ENCODE measurements around the gene RNF10.
"Not testable (repeated sequence)": the region's sequence is repeated elsewhere in the genome, so short reads cannot be mapped to it uniquely, and the experiment has no call there.

- TF ChIP-seq, protein P1, sequence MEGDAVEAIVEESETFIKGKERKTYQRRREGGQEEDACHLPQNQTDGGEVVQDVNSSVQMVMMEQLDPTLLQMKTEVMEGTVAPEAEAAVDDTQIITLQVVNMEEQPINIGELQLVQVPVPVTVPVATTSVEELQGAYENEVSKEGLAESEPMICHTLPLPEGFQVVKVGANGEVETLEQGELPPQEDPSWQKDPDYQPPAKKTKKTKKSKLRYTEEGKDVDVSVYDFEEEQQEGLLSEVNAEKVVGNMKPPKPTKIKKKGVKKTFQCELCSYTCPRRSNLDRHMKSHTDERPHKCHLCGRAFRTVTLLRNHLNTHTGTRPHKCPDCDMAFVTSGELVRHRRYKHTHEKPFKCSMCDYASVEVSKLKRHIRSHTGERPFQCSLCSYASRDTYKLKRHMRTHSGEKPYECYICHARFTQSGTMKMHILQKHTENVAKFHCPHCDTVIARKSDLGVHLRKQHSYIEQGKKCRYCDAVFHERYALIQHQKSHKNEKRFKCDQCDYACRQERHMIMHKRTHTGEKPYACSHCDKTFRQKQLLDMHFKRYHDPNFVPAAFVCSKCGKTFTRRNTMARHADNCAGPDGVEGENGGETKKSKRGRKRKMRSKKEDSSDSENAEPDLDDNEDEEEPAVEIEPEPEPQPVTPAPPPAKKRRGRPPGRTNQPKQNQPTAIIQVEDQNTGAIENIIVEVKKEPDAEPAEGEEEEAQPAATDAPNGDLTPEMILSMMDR (conservative IDR thresholded peaks at IDR 0.05; ENCODE audit: low read depth in 2 of 2) = not testable (repeated sequence)
- not testable (repeated sequence) for TF ChIP-seq JUNB (IDR thresholded peaks at IDR 0.05; ENCODE audit: unreplicated experiment); CREB1 (CRISPR knock-in tag; IDR thresholded peaks at IDR 0.05; ENCODE audit: low read depth)
Observed at GRCh38 chr12:120617193-120617592, 83.0 kb downstream of the RNF10 start.
